Head of caudate nucleus (tissue), 42 donors: ENCODE results near the gene AUTS2.

Experiments
- DNase-seq, 42 donors: peaks; one replicate each; pipeline versions ENCODE4 v3.0.0 to v3.0.0-alpha.2; 2020 to 2021; ENCODE audit warnings: mixed read lengths in 7 of 42
- intact Hi-C: fragments of 100-400 bp; cut with DNase I; formaldehyde crosslinking; loops from one replicate; pipeline ENCODE4 v1.15.0; 2022

AUTS2 gene

GRCh38 chr7:70071766-70072165 is 473.5 kb downstream of the AUTS2 start:
- intact Hi-C loops = no loop called here
- no peak for DNase-seq

- no peak for DNase-seq
- intact Hi-C loops = no loop called here
These were observed 473.9 kb downstream of the AUTS2 start for GRCh38 chr7:70072220-70072619.

GRCh38 chr7:70076325-70076724 is 478.1 kb downstream of the AUTS2 start:
- no peak for DNase-seq
- intact Hi-C loops = no loop called here

- no peak for DNase-seq
- intact Hi-C loops = no loop called here
These were observed 483.9 kb downstream of the AUTS2 start for GRCh38 chr7:70082099-70082611.

GRCh38 chr7:70091362-70091761 is 493.1 kb downstream of the AUTS2 start:
- DNase-seq = no peak

GRCh38 chr7:70092314-70093204 is 494.3 kb downstream of the AUTS2 start:
- intact Hi-C loops = no loop called here
- peak in 36 of 42 donors; percentile 7 to 72 (median 30) for DNase-seq

More at GRCh38 chr7:70091362-70091761, 493.1 kb downstream of the AUTS2 start:
- intact Hi-C loops = no loop called here

GRCh38 chr7:70093205-70093904 is 495.1 kb downstream of the AUTS2 start:
- intact Hi-C loops = no loop called here
- peak in 2 of 42 donors; percentile 11 to 23 for DNase-seq

GRCh38 chr7:70094831-70095230 is 496.6 kb downstream of the AUTS2 start:
- DNase-seq = no peak
- intact Hi-C loops = no loop called here

- no peak for DNase-seq
- intact Hi-C loops = no loop called here
These were observed 499.4 kb downstream of the AUTS2 start for GRCh38 chr7:70097645-70098044.

GRCh38 chr7:70098133-70098561 is 499.9 kb downstream of the AUTS2 start:
- no peak for DNase-seq
- intact Hi-C loops = no loop called here

GRCh38 chr7:70098905-70099672 is 500.8 kb downstream of the AUTS2 start:
- intact Hi-C loops = no loop called here
- no peak for DNase-seq

- intact Hi-C loops = no loop called here
- no peak for DNase-seq
These were observed 506.0 kb downstream of the AUTS2 start for GRCh38 chr7:70104243-70104642.

GRCh38 chr7:70113078-70113477 is 514.8 kb downstream of the AUTS2 start:
- intact Hi-C loops = no loop called here
- no peak for DNase-seq

GRCh38 chr7:70113536-70113935 is 515.3 kb downstream of the AUTS2 start:
- no peak for DNase-seq
- intact Hi-C loops = no loop called here

GRCh38 chr7:70114806-70115205 is 516.5 kb downstream of the AUTS2 start:
- intact Hi-C loops = no loop called here

GRCh38 chr7:70116244-70116643 is 518.0 kb downstream of the AUTS2 start:
- no peak for DNase-seq
- intact Hi-C loops = no loop called here

More at GRCh38 chr7:70114806-70115205, 516.5 kb downstream of the AUTS2 start:
- peak in 2 of 42 donors; percentile 12 to 14 for DNase-seq

GRCh38 chr7:70116867-70117266 is 518.6 kb downstream of the AUTS2 start:
- intact Hi-C loops = no loop called here
- DNase-seq = no peak

GRCh38 chr7:70120851-70121250 is 522.6 kb downstream of the AUTS2 start:
- intact Hi-C loops = no loop called here

GRCh38 chr7:70131817-70132216 is 533.5 kb downstream of the AUTS2 start:
- DNase-seq = no peak
- intact Hi-C loops = no loop called here

More at GRCh38 chr7:70120851-70121250, 522.6 kb downstream of the AUTS2 start:
- DNase-seq = no peak
